ENCODE measurements around the gene BRINP2.

The BRINP2 gene

GRCh38 chr1:177170756-177171535 lies at the start of gene BRINP2:
Gene BRINP2, plus strand, starts transcription at chr1:177170958. Its CDS starts 58,919 bp downstream, at chr1:177229877.
- peak; percentile 88 for DNase-seq

GRCh38 chr1:177122461-177123251 lies 48.1 kb upstream of the BRINP2 start:
- no peak for DNase-seq

- DNase-seq = no peak
These were observed 46.0 kb upstream of the BRINP2 start for GRCh38 chr1:177124577-177125278.

- no peak for DNase-seq
These were observed 44.5 kb upstream of the BRINP2 start for GRCh38 chr1:177126267-177126666.

- DNase-seq = no peak
These were observed 42.0 kb upstream of the BRINP2 start for GRCh38 chr1:177128665-177129281.

GRCh38 chr1:177130451-177130945 lies 40.3 kb upstream of the BRINP2 start:
- no peak for DNase-seq

- DNase-seq = no peak
These were observed 39.0 kb upstream of the BRINP2 start for GRCh38 chr1:177131723-177132122.

- DNase-seq = no peak
These were observed 38.6 kb upstream of the BRINP2 start for GRCh38 chr1:177132141-177132540.

GRCh38 chr1:177133977-177134538 lies 36.7 kb upstream of the BRINP2 start:
- no peak for DNase-seq

- DNase-seq = no peak
These were observed 35.5 kb upstream of the BRINP2 start for GRCh38 chr1:177135250-177135649.

- DNase-seq = no peak
These were observed 32.9 kb upstream of the BRINP2 start for GRCh38 chr1:177137814-177138213.

- DNase-seq = no peak
These were observed 32.4 kb upstream of the BRINP2 start for GRCh38 chr1:177138347-177138746.

GRCh38 chr1:177142010-177142409 lies 28.7 kb upstream of the BRINP2 start:
- DNase-seq = no peak

GRCh38 chr1:177142791-177143271 lies 27.9 kb upstream of the BRINP2 start:
- DNase-seq = no peak

GRCh38 chr1:177145106-177146070 lies 25.4 kb upstream of the BRINP2 start:
- DNase-seq = no peak

GRCh38 chr1:177146499-177146898 lies 24.3 kb upstream of the BRINP2 start:
- DNase-seq = no peak

GRCh38 chr1:177162243-177162642 lies 8.5 kb upstream of the BRINP2 start:
- DNase-seq = no peak

GRCh38 chr1:177163844-177164379 lies 6.8 kb upstream of the BRINP2 start:
- peak; percentile 48 for DNase-seq

GRCh38 chr1:177164380-177165068 lies 6.2 kb upstream of the BRINP2 start, which contains the start of gene ASTN1:
Gene ASTN1, minus strand, starts transcription at chr1:177164712. Its CDS starts 36 bp downstream, at chr1:177164676.
- peak; percentile 61 for DNase-seq

GRCh38 chr1:177165069-177165439 lies 5.7 kb upstream of the BRINP2 start:
- DNase-seq = no peak

Measured in NCI-H1092 (cell line).